Kidney (tissue), 14 donors: ENCODE data around the gene CD3G. TPM values are rescaled to one million over a fixed set of nuclear protein-coding genes. Genes with fewer than 3 reads are reported as not detected.
"Not testable (repeated sequence)": the region's sequence is repeated elsewhere in the genome, so short reads cannot be mapped to it uniquely, and the experiment has no call there.

Experiments
- DNase-seq, 5 donors: peaks; one replicate each; pipeline ENCODE4 v3.0.0-alpha.2; 2013 to 2020
- FAIRE-seq: peaks from 2 replicates; lab custom pipeline; 2012; peaks lifted over from hg19 to GRCh38; lab: Jason Lieb, UNC
- H3K27ac ChIP-seq, 2 donors: one replicate each; pipeline ENCODE4 v1.7.0; 2013; ENCODE audit warnings: low read depth in 2 of 2, low read length in 2 of 2, inconsistent platforms in 1 of 2
- H3K27me3 ChIP-seq: one replicate; pipeline ENCODE4 v1.7.1; 2013; ENCODE audit warnings: low read length, inconsistent platforms; ENCODE audit not compliant: control insufficient read depth, insufficient read depth
- H3K36me3 ChIP-seq, 3 donors: one replicate each; pipeline versions ENCODE4 v1.7.0 to v1.7.1; 2013; ENCODE audit warnings: low read length in 3 of 3, control low read depth in 1 of 3, inconsistent platforms in 1 of 3; ENCODE audit not compliant: insufficient read depth in 3 of 3, control insufficient read depth in 2 of 3
- H3K4me1 ChIP-seq, 3 donors: one replicate each; pipeline versions ENCODE4 v1.7.0 to v1.7.1; 2013; ENCODE audit warnings: low read length in 3 of 3, inconsistent platforms in 1 of 3, low read depth in 1 of 3; ENCODE audit not compliant: control insufficient read depth in 2 of 3, insufficient read depth in 2 of 3
- H3K4me3 ChIP-seq, 3 donors: one replicate each; pipeline versions ENCODE4 v1.7.0 to v1.8.1; 2013; ENCODE audit warnings: low read length in 3 of 3, control low read depth in 1 of 3, inconsistent platforms in 1 of 3
- H3K9ac ChIP-seq, 3 donors: one replicate each; pipeline versions ENCODE4 v1.7.0 to v1.7.1; 2013; ENCODE audit warnings: low read length in 3 of 3, control low read depth in 1 of 3, inconsistent platforms in 1 of 3
- H3K9me3 ChIP-seq, 3 donors: one replicate each; pipeline versions ENCODE4 v1.7.0 to v1.7.1; 2013; ENCODE audit warnings: low read length in 3 of 3, control low read depth in 1 of 3, inconsistent platforms in 1 of 3; ENCODE audit not compliant: control insufficient read depth in 2 of 3, insufficient read depth in 1 of 3
- intact Hi-C: fragments of 100-400 bp; cut with DNase I; formaldehyde crosslinking; loops from one replicate; pipeline ENCODE4 v1.11.1; 2022
- polyA plus RNA-seq: library from polyadenylated mRNA; stranded (reverse); fragments of 350-450 nt; fragmentation: Illumina TruSeq; extraction: RNeasy Lipid Tissue Mini Kit (QIAGEN cat#74804); gene quantifications from one replicate; pipeline ENCODE4 v1.2.3, GENCODE V29; 2014; ENCODE audit warnings: low read depth, low replicate concordance; ENCODE audit not compliant: insufficient read depth
- total RNA-seq: library from RNA; stranded (reverse); fragmentation: NEBNext Ultra II Directional; extraction: Animal tissue kit (Norgen Biotek cat#: 25700); gene quantifications from one replicate; pipeline ENCODE4 v1.2.1, GENCODE V29; 2021
- TF ChIP-seq, protein P1 (sequence below): IDR thresholded peaks from 3 replicates; pipeline ENCODE4 v1.5.1; 2012; ENCODE audit warnings: mild to moderate bottlenecking, moderate library complexity, borderline replicate concordance; ENCODE audit not compliant: insufficient read depth; ENCODE audit errors: extremely low read depth
- donor health status: control.
- donor health status: control.
- donor health status: control.
- donor health status: control.
- donor health status: control.
- donor health status: DM: yes; HTN: yes; CAD: no.
- donor health status: Normal renal cell carcinoma (clear cell type).

The CD3G gene
- total and polyA plus RNA-seq, 2 donors from 2014 or later: 0.45 to 4.8 TPM

DNA sequence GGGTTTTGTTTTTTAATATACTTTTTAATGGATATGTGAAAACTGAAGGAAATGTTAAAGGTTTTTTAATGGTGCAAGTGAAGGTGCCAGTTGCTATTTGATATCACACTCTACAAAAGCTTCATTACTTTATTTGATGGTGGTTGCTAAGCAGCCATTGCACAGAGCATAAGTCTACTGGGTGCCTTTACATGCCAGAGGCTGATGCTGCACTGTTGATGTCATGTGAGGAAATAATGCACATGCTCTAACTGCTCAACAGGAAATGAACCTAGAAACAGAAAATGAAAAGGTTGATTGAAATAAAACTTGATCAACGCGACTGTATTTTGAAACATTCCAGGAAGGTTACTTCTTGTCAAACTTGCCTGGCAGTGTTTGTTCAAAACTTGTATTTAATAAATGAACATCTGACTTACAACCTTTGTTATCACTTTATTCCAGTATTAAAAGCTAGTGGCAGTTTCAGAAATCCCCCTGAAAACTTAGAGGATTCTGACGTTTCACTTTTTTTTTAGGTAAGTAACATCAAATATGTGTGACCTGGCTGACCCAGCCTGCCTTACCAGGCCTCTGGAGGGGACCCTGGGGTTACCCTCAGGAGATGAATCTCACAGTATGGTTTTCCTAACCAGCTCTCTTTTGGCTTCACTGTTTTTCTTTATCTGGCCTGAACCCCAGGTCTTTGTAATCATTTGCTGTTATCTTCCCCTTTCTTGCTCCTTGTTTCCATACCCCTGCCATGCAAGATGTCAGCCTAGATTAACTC is 54.8 kb downstream of the CD3G start:
- no peak for DNase-seq
- Histone ChIP-seq H3K27ac (no peak overlapping the region), H3K36me3 (peaks cover 0 to 3% (median 2%) of the 10 kb centered on the region in 3 donors), H3K9me3 (no peaks in the 10 kb centered on the region), H3K4me1 (peaks cover 0 to 4% (median 4%) of the 10 kb centered on the region in 3 donors), H3K9ac (no peak overlapping the region), H3K27me3 (no peaks in the 10 kb centered on the region), H3K4me3 (no peak overlapping the region)
- TF ChIP-seq, protein P1, sequence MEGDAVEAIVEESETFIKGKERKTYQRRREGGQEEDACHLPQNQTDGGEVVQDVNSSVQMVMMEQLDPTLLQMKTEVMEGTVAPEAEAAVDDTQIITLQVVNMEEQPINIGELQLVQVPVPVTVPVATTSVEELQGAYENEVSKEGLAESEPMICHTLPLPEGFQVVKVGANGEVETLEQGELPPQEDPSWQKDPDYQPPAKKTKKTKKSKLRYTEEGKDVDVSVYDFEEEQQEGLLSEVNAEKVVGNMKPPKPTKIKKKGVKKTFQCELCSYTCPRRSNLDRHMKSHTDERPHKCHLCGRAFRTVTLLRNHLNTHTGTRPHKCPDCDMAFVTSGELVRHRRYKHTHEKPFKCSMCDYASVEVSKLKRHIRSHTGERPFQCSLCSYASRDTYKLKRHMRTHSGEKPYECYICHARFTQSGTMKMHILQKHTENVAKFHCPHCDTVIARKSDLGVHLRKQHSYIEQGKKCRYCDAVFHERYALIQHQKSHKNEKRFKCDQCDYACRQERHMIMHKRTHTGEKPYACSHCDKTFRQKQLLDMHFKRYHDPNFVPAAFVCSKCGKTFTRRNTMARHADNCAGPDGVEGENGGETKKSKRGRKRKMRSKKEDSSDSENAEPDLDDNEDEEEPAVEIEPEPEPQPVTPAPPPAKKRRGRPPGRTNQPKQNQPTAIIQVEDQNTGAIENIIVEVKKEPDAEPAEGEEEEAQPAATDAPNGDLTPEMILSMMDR: no peak
- FAIRE-seq: no peak
- intact Hi-C loops: no loop called here

GRCh38 chr11:118401151-118401879 is 57.2 kb downstream of the CD3G start, which contains the start of gene ATP5MG:
TSS of gene ATP5MG (plus strand) at chr11:118401606. CDS start at chr11:118401666, 60 bp downstream.
- intact Hi-C loops: no loop called here
- no peak for FAIRE-seq
- TF ChIP-seq, protein P1: peak; percentile 4

GRCh38 chr11:118401880-118402590 is 57.9 kb downstream of the CD3G start:
- Histone ChIP-seq H3K9me3 (no peaks in the 10 kb centered on the region), H3K4me3 (peak overlapping the region; percentile 85 to 98 (median 98)), H3K27me3 (no peaks in the 10 kb centered on the region), H3K27ac (peak overlapping the region; percentile 96 to 98), H3K36me3 (no peaks in the 10 kb centered on the region), H3K9ac (peak overlapping the region; percentile 82 to 95 (median 83)), H3K4me1 (peaks cover 0 to 6% (median 4%) of the 10 kb centered on the region in 3 donors)
- intact Hi-C loops: no loop called here
- TF ChIP-seq, protein P1: no peak
- FAIRE-seq: no peak
- peak in 2 of 5 donors; percentile 9 to 23 for DNase-seq

More at GRCh38 chr11:118401151-118401879, 57.2 kb downstream of the CD3G start, which contains the start of gene ATP5MG:
- H3K27me3 ChIP-seq: no peaks in the 10 kb centered on the region
- no peaks in the 10 kb centered on the region for H3K36me3 ChIP-seq
- H3K27ac ChIP-seq: peak within 1 kb of the TSS; percentile 96 to 98
- peak within 1 kb of the TSS; percentile 82 to 95 (median 83) for H3K9ac ChIP-seq
- peak; percentile 90 to 97 (median 95) for DNase-seq
- no peaks in the 10 kb centered on the region for H3K9me3 ChIP-seq
- peaks cover 0 to 6% (median 4%) of the 10 kb centered on the region in 3 donors for H3K4me1 ChIP-seq
- peak within 1 kb of the TSS; percentile 85 to 98 (median 98) for H3K4me3 ChIP-seq

- Histone ChIP-seq H3K9ac (peak overlapping the region in 2 of 3 donors; percentile 83 to 95), H3K4me3 (peak overlapping the region; percentile 85 to 98 (median 98))
- H3K9me3 ChIP-seq, H3K27ac ChIP-seq, intact Hi-C loops, H3K27me3 ChIP-seq, FAIRE-seq, DNase-seq, H3K36me3 ChIP-seq, H3K4me1 ChIP-seq: not testable (repeated sequence)
These were observed 58.5 kb downstream of the CD3G start for GRCh38 chr11:118402594-118402993.
